ENCODE measurements around the gene FRYL.

- no peak for TF ChIP-seq GATA2 (IDR thresholded peaks at IDR 0.05; ENCODE audit: low read depth, low read length)
- no peak for TF ChIP-seq GATA3 (IDR thresholded peaks at IDR 0.05; ENCODE audit: low read depth, low read length)
Measured at GRCh38 chr4:48495941-48496340, 284.1 kb downstream of the FRYL start.
